Peyer's patch (tissue), 4 donors: ENCODE data around the gene ATP7B.

Source experiments
- POLR2A ChIP-seq, 2 donors: fragments of 450-650 bp; IDR thresholded peaks; one replicate each; pipeline ENCODE4 v1.5.1; 2017; ENCODE audit warnings: antibody characterized with exemption in 2 of 2, mild to moderate bottlenecking in 2 of 2, moderate library complexity in 2 of 2
- TF ChIP-seq, protein P1 (sequence below), 6 experiments: fragments of 450-650 bp in 4 of 6; fragments of 200-600 bp in 2 of 6; sonication (generic) in 1 of 6; IDR thresholded peaks; one replicate each; pipeline ENCODE4 v1.5.1; 2017 to 2019; ENCODE audit warnings: antibody characterized with exemption in 6 of 6, mild to moderate bottlenecking in 3 of 6, moderate library complexity in 1 of 6

DNA sequence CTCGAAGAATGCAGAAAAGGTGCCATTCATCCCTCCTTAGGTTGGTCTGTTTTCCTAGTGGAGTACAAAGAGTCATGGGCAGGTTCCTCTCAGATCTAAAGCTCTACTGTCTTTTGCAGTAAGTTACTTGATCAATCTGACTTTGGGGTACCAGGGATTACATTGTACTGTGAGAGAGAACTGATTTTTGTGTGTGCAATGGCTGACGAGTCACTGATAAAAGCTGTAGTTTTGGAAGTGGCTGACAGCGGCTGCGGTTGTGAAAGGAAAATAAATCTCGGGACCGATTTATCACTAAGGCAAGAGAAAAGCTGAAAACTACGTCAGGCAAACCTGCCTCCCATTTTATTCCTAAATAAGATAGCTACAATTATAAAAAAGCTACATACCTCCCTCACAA, 40.1 kb upstream of the ATP7B start:
- TF ChIP-seq, protein P1, sequence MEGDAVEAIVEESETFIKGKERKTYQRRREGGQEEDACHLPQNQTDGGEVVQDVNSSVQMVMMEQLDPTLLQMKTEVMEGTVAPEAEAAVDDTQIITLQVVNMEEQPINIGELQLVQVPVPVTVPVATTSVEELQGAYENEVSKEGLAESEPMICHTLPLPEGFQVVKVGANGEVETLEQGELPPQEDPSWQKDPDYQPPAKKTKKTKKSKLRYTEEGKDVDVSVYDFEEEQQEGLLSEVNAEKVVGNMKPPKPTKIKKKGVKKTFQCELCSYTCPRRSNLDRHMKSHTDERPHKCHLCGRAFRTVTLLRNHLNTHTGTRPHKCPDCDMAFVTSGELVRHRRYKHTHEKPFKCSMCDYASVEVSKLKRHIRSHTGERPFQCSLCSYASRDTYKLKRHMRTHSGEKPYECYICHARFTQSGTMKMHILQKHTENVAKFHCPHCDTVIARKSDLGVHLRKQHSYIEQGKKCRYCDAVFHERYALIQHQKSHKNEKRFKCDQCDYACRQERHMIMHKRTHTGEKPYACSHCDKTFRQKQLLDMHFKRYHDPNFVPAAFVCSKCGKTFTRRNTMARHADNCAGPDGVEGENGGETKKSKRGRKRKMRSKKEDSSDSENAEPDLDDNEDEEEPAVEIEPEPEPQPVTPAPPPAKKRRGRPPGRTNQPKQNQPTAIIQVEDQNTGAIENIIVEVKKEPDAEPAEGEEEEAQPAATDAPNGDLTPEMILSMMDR (IDR thresholded peaks at IDR 0.05) = no peak
- TF ChIP-seq POLR2A (IDR thresholded peaks at IDR 0.05) = no peak
